G401.6 (cell line): ENCODE data around the gene SORL1.

ENCODE experiments used
- FAIRE-seq: peaks from 2 replicates; lab custom pipeline; 2012; peaks lifted over from hg19 to GRCh38; lab: Jason Lieb, UNC

Gene SORL1

DNA sequence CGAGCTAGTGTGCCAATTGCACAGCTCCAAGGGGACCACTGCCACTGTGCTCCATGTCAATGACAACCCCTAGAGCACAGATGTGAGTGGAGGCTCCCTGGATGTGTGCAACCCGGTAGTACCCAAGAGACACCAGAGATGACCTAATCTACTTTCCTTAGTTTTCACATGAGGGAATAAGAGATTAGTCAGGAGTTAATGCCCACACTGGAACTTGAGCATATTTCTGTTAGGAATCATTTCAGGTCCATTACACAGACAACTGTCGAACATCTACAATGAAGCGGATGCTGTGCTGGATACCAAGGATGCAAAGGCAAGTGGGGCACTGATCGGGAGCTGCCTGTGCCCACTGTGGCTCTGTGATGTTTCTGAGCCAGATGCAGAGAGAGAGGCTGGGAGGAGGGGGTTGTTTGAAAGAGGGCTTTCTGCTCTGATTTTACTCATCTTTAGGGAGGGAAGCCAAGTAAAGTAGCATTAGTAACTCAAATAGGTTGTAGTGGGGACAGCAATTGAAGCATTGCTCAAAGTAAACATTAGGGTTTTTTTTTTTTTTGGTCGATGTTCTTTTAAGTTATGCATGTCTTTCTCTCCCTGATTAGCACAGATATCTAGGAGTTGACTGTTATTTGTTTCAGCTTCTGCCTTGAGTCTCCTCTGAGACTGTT lies 83.1 kb downstream of the SORL1 start:
- no peak for FAIRE-seq

DNA sequence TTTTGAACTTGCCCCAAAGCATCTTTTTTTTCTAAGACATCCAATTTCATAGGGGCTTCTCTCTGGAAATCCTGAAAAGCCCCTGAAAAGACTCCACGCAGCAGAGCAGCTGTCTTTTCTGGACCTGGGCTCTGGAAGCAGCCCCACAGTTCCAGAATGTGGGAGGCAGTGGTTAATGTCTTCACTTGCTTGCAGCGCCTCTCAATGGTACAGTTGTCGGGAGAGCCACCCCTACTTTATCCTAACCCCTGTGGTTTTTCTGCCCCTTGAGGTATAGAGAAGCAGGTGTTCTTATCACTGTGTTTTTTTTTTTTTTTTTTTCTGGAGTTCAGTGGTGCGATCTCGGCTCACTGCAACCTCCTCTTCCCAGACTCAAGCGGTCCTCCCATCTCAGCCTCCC lies 84.0 kb downstream of the SORL1 start:
- FAIRE-seq, result no peak

DNA sequence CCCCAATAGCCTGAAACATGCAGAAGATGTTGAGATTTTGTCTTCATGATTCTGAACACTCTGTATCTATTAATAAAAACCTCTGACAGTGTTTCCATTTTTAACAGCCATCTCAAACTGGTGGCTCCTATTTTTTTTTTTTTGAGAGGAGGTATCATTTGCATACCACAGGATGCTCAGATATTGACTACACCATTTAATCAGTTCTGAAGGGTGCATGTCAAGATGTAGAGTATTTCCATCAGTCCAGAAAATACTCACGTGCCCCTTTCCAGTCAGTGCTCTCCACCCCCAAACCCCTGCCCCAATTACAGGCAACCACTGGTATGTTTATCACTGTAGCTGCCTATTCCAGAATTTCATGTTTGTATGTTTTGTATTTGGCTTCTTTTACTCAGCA lies 85.9 kb downstream of the SORL1 start:
- no peak for FAIRE-seq

DNA sequence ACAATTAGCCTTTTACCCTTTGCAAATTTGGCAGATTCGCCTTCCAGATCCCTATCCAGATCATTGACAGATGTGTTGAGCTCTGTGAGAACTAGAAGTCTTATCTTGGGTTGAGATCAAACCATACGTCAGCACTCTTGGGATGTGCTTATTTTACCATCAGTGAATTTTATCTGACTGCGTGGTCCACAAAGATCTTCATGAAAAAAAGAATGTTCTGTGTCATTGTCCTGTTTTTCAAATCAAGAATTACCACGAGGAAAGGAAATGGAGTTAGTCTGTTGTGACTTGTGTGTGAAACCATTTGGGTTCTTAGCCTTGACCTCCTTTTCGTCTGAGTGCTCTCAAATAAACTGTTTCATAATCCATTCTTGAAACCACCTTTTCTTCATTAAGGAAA lies 86.9 kb downstream of the SORL1 start:
- no peak for FAIRE-seq

DNA sequence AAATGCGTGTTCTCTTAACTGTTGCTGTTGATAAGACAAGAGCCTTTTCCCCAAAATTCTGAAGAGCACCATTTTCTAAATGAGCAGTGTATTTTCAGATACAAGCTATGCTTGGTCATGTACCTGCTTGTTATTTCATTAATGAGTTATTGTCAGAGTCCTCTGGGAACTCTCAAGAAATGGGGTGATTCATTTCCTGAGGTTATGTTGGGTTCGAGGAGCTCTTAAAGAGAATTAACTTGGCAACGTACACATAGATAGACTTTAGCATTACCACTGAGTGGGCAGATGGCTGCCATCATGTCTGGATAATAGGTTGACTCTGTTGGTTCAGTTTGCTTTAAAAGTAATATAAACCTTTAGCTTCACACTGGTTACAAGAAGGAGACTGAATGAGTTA lies 88.5 kb downstream of the SORL1 start:
- FAIRE-seq, result no peak

DNA sequence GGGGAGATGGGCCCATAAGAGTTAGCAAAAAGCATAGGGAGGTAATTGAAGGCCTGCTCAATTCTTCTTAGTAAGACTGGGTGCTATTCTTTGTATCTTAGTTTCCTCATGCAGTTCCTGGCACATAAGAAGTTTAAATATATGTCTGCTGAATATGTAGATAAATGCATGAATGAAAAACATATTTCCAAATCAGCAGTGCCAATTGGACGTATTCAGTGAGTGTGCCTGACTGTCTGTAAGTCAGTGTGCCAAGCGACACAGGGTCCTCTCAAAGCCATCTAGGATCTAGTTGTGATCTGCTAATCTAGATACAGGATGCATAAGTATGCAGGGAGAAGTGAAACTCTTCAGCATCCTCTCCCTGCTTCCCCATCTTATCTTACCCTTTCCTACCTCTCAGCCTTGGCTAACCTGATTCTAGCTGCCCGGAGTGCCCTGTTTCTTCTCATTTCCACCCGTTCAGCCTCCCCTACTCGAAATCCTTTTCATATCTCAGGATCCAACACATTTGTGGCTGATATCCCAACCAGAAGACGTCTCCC lies 91.8 kb downstream of the SORL1 start:
- no peak for FAIRE-seq

DNA sequence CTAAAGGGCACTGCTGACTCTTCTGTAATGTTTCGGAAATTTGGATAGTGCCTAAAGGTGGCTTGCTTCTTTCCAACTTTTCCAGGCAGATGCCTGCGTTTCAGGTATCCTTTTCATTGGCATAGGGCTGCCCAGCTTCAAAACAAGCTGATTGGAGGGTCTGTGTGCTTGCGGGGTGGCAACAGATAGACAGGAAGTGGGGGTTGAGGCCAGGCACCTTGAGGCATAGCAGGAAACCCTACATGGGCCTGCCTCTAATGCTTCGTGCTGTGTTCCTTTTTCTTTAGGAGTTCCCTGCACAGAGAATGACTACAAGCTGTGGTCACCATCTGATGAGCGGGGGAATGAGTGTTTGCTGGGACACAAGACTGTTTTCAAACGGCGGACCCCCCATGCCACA lies 92.8 kb downstream of the SORL1 start:
- no peak for FAIRE-seq

DNA sequence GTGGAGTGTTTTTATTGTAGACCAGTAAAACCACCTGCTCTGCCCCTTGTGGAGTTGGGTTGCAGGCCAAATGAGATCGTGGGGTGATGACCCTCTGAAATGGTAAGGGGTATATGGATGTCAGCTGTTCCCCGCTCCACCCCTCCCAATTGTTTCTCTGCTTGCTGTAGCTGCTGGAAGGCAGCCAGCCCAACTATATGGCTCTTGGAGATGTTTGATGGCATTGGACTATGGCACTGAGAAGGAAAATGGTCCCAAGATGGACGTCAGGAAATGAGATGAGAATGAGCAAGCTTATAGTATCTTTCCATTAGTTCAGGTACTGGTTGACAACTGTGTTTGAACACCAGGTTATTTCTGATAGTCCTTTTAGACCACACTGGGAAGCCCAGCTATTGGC lies 95.5 kb downstream of the SORL1 start:
- no peak for FAIRE-seq

DNA sequence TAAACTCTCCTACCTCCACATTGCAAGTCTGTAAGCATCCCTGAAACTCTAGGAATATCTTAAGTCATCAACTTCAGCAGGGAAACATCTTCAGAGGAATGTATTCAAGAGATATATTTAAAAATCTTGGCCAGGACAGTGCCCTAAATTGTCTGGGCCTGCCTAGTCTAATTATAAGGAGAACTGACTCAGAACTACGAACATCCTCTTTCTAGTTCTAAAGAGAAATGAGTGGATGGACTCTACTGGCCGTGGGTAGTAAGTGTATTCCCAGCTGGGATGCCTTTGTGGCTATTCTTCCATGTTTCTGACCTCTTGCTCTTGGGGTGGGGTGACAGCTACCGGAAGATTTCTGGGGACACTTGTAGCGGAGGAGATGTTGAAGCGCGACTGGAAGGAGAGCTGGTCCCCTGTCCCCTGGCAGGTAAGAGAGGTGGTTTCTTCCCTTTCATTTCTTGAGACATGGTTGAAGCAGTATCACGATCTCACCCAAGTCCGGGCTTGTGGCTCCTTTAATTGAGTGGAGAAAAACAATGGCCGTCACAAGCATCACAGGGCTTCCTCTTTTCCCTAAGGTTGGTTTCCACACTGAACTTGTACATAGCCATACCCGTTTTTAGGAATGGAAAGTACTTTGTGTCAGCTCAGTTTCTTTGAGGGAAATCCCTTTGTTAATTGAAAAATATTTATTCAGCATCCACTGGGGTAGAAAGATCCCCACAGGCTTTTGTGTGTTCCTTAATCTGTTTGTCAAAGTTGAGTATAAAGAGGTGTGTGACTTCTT lies 98.3 kb downstream of the SORL1 start:
- no peak for FAIRE-seq

DNA sequence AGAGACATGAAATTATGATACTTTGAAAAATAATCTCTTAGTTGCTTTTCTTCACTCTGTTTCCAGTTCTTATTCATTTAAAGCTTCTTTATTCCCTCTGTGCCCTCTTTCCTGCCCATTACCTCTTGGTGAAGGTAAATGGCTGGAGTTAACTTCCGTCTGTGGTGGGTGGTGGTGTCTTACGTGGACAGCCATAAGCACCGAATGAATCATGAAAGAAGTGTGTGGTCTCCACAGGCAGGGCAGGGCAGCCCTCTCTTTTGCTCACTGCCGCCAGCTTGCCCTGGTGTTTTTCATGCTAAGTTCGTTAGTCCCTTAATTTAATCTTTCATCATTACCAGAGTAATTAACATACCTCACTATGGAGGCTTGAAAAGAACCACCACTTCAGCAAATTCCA lies 99.3 kb downstream of the SORL1 start:
- FAIRE-seq, result no peak

DNA sequence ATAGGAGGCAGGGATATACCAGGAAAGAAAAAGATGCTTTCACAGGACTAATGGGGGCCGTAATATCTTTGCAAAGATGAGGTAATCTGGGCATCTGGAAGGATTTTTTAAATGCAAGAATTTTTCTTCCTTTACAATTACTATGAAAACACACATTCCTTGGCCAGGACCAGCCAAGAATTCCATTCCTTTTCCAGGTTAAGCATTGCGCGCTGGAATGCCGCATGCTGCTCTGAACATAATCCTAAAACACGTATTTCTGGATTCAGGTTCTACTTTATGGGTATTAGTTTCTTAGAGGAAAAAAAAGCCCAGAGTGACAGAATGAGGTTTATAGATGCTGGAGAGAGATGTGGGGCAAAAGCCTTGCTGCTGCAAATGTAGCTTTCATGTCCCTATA lies 100.0 kb downstream of the SORL1 start:
- FAIRE-seq, result no peak

DNA sequence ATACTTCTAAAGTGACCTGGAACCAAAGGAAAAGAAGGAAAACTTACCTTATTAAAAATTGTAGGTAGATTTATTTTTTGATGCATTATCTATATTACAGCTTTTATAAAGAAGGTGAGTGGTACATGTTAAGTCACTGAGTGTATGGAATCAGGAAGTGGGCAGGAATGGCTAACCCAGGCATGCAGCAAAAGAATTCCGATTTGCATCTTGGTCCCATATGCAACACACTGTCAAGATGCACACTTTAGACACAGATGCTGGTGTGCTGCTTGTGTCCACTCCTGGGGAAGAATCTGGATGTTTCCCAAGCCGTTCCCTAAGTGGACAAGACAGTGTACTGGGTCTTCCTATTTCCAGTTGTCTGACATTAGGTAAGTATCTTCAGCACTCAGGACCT lies 100.5 kb downstream of the SORL1 start:
- no peak for FAIRE-seq

DNA sequence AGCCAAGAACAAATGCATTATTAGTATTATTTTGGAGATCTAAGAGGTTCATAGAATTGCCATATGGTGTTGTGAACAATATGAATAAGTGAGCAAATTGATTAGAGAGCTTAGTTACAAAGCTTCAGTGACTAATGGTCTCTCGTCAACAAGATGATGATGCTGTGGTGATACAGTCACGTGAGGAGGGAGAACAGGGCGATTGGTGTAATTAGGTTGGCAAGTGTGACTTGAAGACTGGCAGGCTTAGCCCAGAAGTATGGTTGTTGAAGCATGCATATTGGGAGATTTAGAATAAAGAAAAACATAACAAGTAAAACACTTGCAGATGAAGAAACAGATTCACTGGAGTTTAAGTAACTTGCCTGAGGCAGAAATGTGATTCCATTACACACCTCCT lies 101.3 kb downstream of the SORL1 start:
- no peak for FAIRE-seq

DNA sequence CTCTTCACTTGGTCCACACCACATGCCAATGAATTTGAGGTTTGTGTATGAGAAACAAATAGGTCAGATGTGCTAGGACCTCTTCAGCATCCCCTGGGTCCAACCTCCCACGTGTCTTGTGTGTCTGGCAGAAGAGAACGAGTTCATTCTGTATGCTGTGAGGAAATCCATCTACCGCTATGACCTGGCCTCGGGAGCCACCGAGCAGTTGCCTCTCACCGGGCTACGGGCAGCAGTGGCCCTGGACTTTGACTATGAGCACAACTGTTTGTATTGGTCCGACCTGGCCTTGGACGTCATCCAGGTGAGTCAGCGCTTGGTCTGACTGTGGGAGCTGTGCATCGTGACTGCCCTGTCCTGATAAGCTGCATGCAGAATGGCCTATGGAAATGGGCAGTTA lies 101.7 kb downstream of the SORL1 start:
- no peak for FAIRE-seq

DNA sequence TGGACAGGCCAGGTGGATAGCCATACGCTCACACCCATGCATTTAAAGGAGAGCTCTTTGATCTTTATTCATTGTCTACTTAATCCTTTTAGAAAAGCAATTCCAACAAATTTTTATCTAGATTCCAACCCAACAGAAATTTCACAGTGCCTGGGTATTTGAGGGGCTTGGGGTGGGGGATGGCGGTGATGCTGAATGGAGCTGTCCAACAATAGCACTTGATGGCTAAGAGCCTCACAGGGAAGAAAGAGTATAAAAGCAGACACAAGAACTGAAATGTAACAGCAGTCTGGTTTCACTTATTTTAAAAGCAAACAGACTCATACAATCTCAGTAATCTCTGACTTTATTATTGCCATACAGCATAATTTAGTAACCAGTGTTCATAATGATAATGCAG lies 102.4 kb downstream of the SORL1 start:
- FAIRE-seq, result no peak

DNA sequence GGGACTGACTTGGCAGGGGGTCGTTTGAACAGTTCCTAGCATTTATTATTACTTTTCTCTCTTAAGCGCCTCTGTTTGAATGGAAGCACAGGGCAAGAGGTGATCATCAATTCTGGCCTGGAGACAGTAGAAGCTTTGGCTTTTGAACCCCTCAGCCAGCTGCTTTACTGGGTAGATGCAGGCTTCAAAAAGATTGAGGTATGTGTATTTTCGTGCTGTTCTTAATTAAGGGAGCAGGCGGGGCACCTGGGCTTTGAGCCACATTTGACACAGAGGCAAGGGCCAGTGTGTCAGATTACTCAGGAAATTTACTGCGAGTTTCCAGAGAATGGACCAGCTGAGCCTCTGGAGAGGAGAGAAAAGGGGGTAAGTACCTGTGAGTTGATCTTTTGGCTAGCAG lies 103.0 kb downstream of the SORL1 start:
- FAIRE-seq, result no peak

DNA sequence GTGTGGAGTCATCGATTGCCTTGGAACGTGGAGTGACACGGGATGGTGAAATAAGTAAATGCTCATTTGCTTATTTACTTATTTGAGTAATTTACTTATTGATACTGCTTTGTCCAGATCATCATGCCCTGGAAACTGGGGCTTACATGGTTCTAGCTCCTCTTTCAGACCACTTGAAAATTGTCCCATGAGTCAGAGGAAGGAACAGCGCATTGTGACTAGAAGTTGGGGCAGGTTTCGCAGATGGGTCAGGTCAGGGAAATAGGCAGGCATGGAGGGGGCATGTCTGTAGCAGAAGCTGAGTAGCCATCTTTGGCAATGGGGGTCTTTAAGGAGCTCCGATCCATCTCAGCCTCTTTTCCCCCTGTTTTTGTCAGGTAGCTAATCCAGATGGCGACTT lies 104.8 kb downstream of the SORL1 start:
- no peak for FAIRE-seq

DNA sequence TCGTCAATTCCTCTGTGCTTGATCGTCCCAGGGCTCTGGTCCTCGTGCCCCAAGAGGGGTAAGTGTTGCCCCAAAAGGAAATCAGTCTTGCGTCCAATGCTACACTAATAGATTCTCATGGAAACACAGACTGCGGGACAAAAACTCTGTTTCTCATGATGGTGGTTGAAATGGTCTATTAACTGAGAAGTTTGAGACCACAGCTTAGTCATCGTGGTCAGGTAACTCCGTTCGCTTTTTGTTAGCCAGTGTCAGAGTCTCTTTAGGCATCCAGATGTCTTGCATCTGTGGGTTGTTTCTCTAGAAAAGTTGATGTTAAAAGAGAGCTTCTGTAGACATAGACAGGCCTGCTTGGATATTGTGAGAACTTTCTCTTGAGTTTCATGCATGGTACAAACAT lies 105.2 kb downstream of the SORL1 start:
- FAIRE-seq, result no peak

DNA sequence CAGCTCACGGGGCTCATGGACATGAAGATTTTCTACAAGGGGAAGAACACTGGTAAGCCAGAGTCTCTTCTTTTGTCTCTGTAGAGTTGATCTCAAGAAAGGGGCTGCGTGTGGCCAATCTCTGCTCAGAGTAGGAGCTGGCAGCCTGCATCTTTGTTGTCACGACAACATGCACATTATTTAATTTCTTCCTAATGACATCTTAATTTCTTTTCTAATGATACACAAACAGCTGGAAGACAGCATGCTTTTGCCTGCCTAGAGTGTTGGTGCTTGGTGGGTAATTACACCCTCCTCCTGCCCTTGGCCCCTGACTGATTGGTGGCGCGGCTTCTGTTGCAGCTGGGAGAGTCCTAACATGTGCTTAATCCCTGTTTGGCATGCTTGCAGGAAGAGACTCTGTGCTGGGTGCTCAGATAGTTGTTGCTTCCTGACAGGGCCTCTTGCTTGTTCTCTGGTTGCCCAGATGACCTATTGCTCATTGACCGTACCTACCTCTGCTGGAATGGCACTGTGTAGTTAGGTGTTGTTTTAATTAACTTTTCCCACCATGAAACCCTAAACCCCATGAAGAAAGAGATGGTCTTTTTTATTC lies 107.6 kb downstream of the SORL1 start:
- no peak for FAIRE-seq

DNA sequence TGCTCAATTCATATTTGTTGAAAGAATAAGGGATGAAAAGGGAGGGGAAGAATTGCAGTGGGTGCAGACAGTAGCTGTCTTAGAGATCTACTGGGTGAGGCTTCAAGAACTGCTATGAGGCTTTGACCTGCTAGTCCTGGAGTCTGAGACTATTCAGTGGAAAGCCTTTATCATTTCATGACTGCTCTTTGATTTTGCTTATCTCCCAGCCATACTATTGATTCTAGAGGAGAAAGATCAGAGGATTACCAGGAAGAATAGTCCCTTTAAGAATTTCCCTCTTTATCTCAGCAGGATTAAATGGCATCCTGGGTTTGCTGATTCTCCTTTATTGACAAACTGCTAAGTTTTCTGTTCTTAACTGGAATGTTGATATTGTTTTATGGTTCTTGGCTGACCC lies 108.1 kb downstream of the SORL1 start:
- FAIRE-seq, result no peak

DNA sequence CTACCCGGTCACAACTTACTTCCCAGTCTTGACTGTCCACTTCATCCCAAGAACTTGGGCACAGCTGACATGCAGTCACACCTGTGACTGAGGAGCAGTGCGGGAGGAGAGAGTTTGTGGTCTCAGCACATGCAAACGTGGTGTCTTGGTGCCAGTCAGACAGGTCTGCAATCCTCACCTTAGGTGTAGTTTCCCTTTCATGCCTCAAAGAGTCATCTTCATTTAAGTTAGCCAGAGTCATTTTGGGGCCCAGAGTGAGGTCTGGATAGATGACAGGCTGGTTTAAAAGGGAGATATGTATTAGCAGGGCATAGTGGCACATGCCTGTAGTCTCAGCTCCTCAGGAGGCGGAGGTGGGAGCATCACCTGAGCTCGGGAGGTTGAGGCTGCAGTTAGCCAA lies 109.1 kb downstream of the SORL1 start:
- no peak for FAIRE-seq

DNA sequence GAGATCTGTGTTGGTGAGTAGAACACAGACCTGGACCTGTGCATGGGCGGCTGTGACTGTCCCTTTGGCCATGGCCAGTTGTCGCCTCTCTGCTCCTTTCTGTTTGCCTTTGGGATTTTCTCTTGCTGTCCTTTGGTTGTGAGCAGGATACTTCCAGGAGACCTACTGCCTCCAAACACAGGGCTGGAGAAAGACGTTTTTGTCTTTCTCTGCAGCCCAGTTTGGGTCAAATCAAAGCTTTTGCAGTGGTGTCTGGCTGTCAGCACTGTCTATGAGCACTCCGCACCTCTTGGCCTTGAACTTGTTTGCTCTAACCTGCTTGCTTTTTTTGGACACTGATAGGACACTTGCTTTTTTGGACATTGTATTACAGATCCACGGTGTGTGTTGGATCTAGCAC lies 109.6 kb downstream of the SORL1 start:
- FAIRE-seq, result no peak

DNA sequence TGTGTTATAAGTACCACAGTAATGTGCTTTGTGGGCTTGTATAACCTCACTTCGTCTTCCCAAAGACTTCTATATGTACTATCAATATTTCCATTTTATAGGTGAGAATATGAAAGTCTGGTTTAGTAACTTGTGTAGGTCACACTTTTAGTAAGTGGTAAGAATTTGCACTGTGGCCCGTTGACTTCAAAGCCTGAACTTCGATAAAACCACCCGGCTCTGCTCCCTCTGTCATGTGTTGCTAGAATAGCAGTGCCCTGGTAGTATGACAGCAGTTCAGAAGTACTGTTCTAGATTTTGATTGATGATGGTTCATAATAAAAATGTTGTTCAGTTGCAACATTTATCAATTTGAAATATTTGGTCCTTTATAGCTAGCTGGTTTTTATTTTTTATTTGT lies 110.9 kb downstream of the SORL1 start:
- no peak for FAIRE-seq
